Thyroid gland (tissue), 4 donors: ENCODE results near the gene GPR15LG. TPM values are rescaled to one million over a fixed set of nuclear protein-coding genes. Genes with fewer than 3 reads are reported as not detected.

Experiments
- DNase-seq, 2 donors: peaks; one replicate each; pipeline ENCODE4 v3.0.0-alpha.2; 2019
- H3K27ac ChIP-seq, 3 donors: fragments of 200-600 bp; sonication (generic); 1 replicate in 2 of 3; 2 replicates in 1 of 3; pipeline ENCODE4 v1.5.1; 2016 to 2019; ENCODE audit warnings: mild to moderate bottlenecking in 1 of 3, moderate library complexity in 1 of 3
- H3K27me3 ChIP-seq: fragments of 200-600 bp; sonication (generic); one replicate; pipeline ENCODE4 v1.5.1; 2019
- H3K36me3 ChIP-seq, 2 donors: fragments of 200-600 bp; sonication (generic); one replicate each; pipeline ENCODE4 v1.5.1; 2016 to 2019
- H3K4me1 ChIP-seq, 2 donors: fragments of 200-600 bp; sonication (generic); one replicate each; pipeline ENCODE4 v1.5.1; 2017 to 2019
- H3K4me3 ChIP-seq, 3 donors: fragments of 200-600 bp; sonication (generic); replicated peaks in 1 of 3; 1 replicate in 2 of 3; 2 replicates in 1 of 3; pipeline ENCODE4 v1.5.1; 2016; ENCODE audit warnings: mild to moderate bottlenecking in 1 of 3
- H3K9me3 ChIP-seq: fragments of 200-600 bp; sonication (generic); one replicate; pipeline ENCODE4 v1.5.1; 2017
- CTCF ChIP-seq, 6 experiments: fragments of 200-600 bp in 3 of 6; fragments of 450-650 bp in 3 of 6; sonication (generic) in 3 of 6; IDR thresholded peaks; one replicate each; pipeline ENCODE4 v1.5.1; 2016 to 2019; ENCODE audit warnings: antibody characterized with exemption in 6 of 6, mild to moderate bottlenecking in 2 of 6, inconsistent platforms in 1 of 6, moderate library complexity in 1 of 6
- POLR2A ChIP-seq, 2 donors: fragments of 450-650 bp; IDR thresholded peaks; one replicate each; pipeline ENCODE4 v1.6.1; 2017; ENCODE audit warnings: antibody characterized with exemption in 2 of 2, mild to moderate bottlenecking in 2 of 2, moderate library complexity in 1 of 2
- WGBS, 2 donors: methylation state at CpG; one replicate each; pipeline ENCODE4 v1.1.5; 2017; 5-methylcytosine and 5-hydroxymethylcytosine counted together
- intact Hi-C: fragments of 100-400 bp; cut with DNase I; formaldehyde crosslinking; loops from one replicate; pipeline ENCODE4 v1.15.1; 2023
- total RNA-seq, 4 donors: library from RNA; depleted of rRNA; stranded (reverse); fragments of >200 nt; gene quantifications; one replicate each; pipeline ENCODE4 v1.2.3, GENCODE V29; 2016

The GPR15LG gene
- total RNA-seq, 4 donors from 2014 or later, result not detected

DNA sequence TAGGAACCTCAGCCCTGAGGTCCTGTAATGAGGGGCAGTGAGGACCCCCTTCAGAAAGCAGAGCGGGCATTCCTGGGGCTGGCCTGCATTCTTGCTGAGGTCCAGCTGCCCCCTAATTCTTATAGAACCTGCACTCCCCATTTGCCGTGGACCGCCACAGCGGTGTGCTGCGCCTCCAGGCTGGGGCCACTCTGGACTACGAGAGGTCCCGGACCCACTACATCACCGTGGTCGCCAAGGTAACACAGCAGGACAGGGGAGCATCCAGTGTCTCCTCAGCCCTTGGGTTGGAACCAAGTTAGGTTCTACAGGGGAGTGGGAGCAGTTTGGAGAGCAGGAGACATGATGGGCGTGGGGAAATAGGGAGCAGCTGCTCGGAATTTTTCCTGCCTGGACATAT, 28.1 kb downstream of the GPR15LG start:
- DNase-seq, result no peak
- 84 to 93% methylated on average over 9 to 11 of the region's 11 CpGs for WGBS, 2 donors
- H3K27ac ChIP-seq, result no peak overlapping the region
- TF ChIP-seq CTCF (IDR thresholded peaks at IDR 0.05) (no peak), POLR2A (IDR thresholded peaks at IDR 0.05) (no peak)
- peaks cover 0 to 6% of the 10 kb centered on the region in 2 donors for H3K4me1 ChIP-seq
- intact Hi-C loops, result no loop called here
- H3K27me3 ChIP-seq, result no peaks in the 10 kb centered on the region
- H3K4me3 ChIP-seq, result no peak overlapping the region
- H3K9me3 ChIP-seq, result no peaks in the 10 kb centered on the region
- no peaks in the 10 kb centered on the region for H3K36me3 ChIP-seq

- H3K36me3 ChIP-seq, result no peaks in the 10 kb centered on the region
- no peaks in the 10 kb centered on the region for H3K9me3 ChIP-seq
- no peak overlapping the region for H3K4me3 ChIP-seq
- intact Hi-C loops, result no loop called here
- TF ChIP-seq CTCF (IDR thresholded peaks at IDR 0.05) (no peak), POLR2A (IDR thresholded peaks at IDR 0.05) (no peak)
- no peak for DNase-seq
- H3K27me3 ChIP-seq, result no peaks in the 10 kb centered on the region
- 81 to 100% methylated on average over 1 to 5 of the region's 5 CpGs for WGBS, 2 donors
- no peak overlapping the region for H3K27ac ChIP-seq
- no peaks in the 10 kb centered on the region for H3K4me1 ChIP-seq
Observed at GRCh38 chr10:84202349-84202748, 28.7 kb downstream of the GPR15LG start.

GRCh38 chr10:84204122-84204521, 30.5 kb downstream of the GPR15LG start:
- WGBS, 2 donors, result 81 to 84% methylated on average over 4 of the region's 4 CpGs

GRCh38 chr10:84204610-84205009, 31.0 kb downstream of the GPR15LG start:
- WGBS, 2 donors, result 80 to 89% methylated on average over 4 of the region's 4 CpGs

More at GRCh38 chr10:84204122-84204521, 30.5 kb downstream of the GPR15LG start:
- H3K4me3 ChIP-seq, result no peak overlapping the region
- H3K4me1 ChIP-seq, result no peaks in the 10 kb centered on the region
- no peak overlapping the region for H3K27ac ChIP-seq
- H3K36me3 ChIP-seq, result no peaks in the 10 kb centered on the region
- no peaks in the 10 kb centered on the region for H3K27me3 ChIP-seq
- no peaks in the 10 kb centered on the region for H3K9me3 ChIP-seq
- no peak for DNase-seq
- intact Hi-C loops, result no loop called here
- TF ChIP-seq POLR2A (IDR thresholded peaks at IDR 0.05), result no peak
- TF ChIP-seq CTCF (IDR thresholded peaks at IDR 0.05), result peak in 1 of 6 experiments; percentile 15

More at GRCh38 chr10:84204610-84205009, 31.0 kb downstream of the GPR15LG start:
- no peak overlapping the region for H3K27ac ChIP-seq
- TF ChIP-seq CTCF (IDR thresholded peaks at IDR 0.05) (no peak), POLR2A (IDR thresholded peaks at IDR 0.05) (no peak)
- no peak for DNase-seq
- H3K36me3 ChIP-seq, result no peaks in the 10 kb centered on the region
- no peaks in the 10 kb centered on the region for H3K9me3 ChIP-seq
- H3K4me1 ChIP-seq, result no peaks in the 10 kb centered on the region
- no peaks in the 10 kb centered on the region for H3K27me3 ChIP-seq
- no peak overlapping the region for H3K4me3 ChIP-seq
- intact Hi-C loops, result loop anchor here (5.0 kb wide), 1 partner anchor 57 kb away; no protein-coding TSS in a partner anchor
